ENCODE results near the gene SMIM31. TPM values are rescaled to one million over a fixed set of nuclear protein-coding genes. Genes with fewer than 3 reads are reported as not detected.

SMIM31 gene
- total and polyA plus RNA-seq, 2 experiments from 2014 or later = not detected

DNA sequence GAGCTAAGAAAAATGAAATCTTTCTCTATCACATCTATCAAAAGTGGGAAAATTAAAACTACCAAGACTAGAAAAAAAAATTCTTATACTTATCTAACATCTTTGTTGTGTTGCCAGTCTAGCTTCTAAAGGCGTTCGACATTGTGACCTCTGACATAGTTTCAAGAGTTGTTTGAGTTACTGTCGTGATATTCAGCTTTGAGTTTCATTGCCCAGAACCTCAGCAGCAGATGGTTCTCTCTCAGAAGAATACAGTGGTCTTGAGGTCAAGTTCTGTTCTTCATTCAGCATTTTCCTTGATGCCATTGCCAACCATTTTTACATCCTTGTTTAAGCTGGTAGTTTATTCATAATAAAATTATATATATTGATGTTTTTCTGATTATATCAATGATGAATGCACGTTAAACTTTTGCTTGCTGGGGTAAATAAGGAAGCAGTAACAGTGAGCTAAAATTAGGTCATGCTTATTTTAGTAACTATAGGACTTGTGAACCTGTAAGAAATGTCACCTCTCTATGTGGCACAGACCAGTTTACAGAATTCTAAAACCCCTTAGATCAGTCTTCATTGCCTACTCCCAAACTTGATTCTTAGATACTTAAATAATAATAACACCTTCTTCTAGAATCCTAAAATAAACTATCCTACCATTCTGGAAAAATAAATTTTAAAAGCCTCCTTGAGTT lies 23.1 kb upstream of the SMIM31 start:
- H3K4me3 ChIP-seq = no peak overlapping the region
- peak overlapping the region; percentile 9 for H3K27ac ChIP-seq
- TF ChIP-seq, protein P1, sequence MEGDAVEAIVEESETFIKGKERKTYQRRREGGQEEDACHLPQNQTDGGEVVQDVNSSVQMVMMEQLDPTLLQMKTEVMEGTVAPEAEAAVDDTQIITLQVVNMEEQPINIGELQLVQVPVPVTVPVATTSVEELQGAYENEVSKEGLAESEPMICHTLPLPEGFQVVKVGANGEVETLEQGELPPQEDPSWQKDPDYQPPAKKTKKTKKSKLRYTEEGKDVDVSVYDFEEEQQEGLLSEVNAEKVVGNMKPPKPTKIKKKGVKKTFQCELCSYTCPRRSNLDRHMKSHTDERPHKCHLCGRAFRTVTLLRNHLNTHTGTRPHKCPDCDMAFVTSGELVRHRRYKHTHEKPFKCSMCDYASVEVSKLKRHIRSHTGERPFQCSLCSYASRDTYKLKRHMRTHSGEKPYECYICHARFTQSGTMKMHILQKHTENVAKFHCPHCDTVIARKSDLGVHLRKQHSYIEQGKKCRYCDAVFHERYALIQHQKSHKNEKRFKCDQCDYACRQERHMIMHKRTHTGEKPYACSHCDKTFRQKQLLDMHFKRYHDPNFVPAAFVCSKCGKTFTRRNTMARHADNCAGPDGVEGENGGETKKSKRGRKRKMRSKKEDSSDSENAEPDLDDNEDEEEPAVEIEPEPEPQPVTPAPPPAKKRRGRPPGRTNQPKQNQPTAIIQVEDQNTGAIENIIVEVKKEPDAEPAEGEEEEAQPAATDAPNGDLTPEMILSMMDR (IDR thresholded peaks at IDR 0.05; ENCODE audit: low read depth, low read length) = no peak
- H3K27me3 ChIP-seq = no peaks in the 10 kb centered on the region
- H3K4me1 ChIP-seq (ENCODE audit: low read depth) = peaks cover 13% of the 10 kb centered on the region
- H3K9me3 ChIP-seq (ENCODE audit: low read depth) = no peaks in the 10 kb centered on the region
- no peaks in the 10 kb centered on the region for H3K36me3 ChIP-seq
- DNase-seq (ENCODE audit: low read depth in 1 of 2, low spot score in 1 of 2) = no peak

DNA sequence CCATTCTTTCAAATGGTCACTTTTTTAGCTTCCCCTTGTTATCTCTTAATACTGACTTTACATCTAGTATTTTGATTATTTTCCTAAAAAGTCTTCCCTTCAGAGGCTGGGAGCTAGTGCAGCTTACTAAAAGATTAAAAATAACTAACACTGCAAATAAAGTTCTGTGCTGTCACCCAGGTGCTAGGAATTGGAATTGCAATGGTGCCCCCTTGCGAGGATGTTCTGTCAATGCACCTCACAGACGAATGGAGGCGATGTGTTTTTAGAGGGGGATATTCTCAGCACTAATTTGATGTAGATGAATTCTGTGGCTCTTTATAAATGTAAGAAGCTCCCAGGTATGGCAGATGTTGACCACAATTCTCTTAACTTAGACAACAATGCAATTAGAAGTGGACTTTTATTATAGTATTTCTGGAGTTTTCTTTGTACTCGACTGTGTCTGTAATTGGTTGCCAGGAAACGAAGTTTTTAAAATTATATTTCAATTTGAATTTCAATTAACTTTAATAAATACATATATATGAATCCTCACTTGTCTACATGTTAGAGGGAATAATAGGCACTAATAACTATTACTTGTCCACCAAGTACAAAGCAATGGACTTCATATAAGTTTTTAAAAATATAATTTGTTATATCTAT lies 22.0 kb upstream of the SMIM31 start:
- TF ChIP-seq, protein P1 (IDR thresholded peaks at IDR 0.05; ENCODE audit: low read depth, low read length) = peak; percentile 87
- no peak overlapping the region for H3K27ac ChIP-seq
- peak; percentile 51 to 67 for DNase-seq (ENCODE audit: low read depth in 1 of 2, low spot score in 1 of 2)
- H3K36me3 ChIP-seq = no peaks in the 10 kb centered on the region
- no peak overlapping the region for H3K4me3 ChIP-seq
- no peaks in the 10 kb centered on the region for H3K27me3 ChIP-seq
- H3K9me3 ChIP-seq (ENCODE audit: low read depth) = no peaks in the 10 kb centered on the region
- H3K4me1 ChIP-seq (ENCODE audit: low read depth) = peaks cover 13% of the 10 kb centered on the region

DNA sequence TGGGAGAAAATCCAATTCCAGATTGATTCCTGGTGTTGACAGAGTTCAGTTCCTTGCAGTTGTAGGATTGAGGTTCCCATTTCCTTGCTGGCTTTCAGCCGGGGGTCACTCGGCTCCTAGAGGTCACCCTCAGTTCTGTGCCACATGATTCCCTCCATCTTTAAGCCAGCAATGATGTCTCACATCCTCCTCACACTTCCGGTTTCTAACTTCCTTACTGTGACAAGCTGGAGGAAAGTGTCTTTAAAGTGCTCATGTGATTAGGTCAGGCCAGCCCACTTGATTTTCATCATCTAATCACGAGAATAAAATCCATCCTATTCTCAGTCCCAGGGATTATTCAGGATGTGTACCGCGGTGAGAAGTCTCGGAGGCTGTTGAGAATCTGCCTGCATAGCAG lies 19.4 kb upstream of the SMIM31 start:
- no peaks in the 10 kb centered on the region for H3K36me3 ChIP-seq
- TF ChIP-seq, protein P1 (IDR thresholded peaks at IDR 0.05; ENCODE audit: low read depth, low read length) = no peak
- H3K4me1 ChIP-seq (ENCODE audit: low read depth) = peaks cover 13% of the 10 kb centered on the region
- no peak overlapping the region for H3K4me3 ChIP-seq
- no peaks in the 10 kb centered on the region for H3K9me3 ChIP-seq (ENCODE audit: low read depth)
- no peaks in the 10 kb centered on the region for H3K27me3 ChIP-seq
- H3K27ac ChIP-seq = no peak overlapping the region
- no peak for DNase-seq (ENCODE audit: low read depth in 1 of 2, low spot score in 1 of 2)

DNA sequence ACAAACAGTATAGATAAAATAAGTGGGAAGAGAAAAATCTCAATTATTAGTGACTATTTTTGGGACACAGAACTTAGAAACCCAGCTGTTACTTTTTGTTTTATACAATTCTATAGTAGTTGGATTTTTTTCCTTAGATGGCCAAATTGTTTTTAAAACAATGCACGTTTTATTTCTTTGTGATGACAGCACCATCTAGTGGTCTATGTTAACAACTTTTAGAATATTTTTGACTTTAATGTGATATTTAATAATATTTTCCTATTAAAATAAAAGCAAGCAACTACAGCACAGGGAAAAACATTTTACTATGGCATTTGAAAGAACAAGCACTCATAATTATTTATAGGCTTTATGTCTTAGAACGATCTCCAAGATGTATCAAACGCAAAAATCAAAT lies 5.6 kb upstream of the SMIM31 start:
- Histone ChIP-seq H3K27me3 (no peaks in the 10 kb centered on the region), H3K9me3 (ENCODE audit: low read depth) (no peaks in the 10 kb centered on the region), H3K4me3 (no peak overlapping the region), H3K27ac (no peak overlapping the region), H3K4me1 (ENCODE audit: low read depth) (no peaks in the 10 kb centered on the region), H3K36me3 (no peaks in the 10 kb centered on the region)
- peak; percentile 8 to 42 for DNase-seq (ENCODE audit: low read depth in 1 of 2, low spot score in 1 of 2)
- TF ChIP-seq, protein P1 (IDR thresholded peaks at IDR 0.05; ENCODE audit: low read depth, low read length) = peak; percentile 30

DNA sequence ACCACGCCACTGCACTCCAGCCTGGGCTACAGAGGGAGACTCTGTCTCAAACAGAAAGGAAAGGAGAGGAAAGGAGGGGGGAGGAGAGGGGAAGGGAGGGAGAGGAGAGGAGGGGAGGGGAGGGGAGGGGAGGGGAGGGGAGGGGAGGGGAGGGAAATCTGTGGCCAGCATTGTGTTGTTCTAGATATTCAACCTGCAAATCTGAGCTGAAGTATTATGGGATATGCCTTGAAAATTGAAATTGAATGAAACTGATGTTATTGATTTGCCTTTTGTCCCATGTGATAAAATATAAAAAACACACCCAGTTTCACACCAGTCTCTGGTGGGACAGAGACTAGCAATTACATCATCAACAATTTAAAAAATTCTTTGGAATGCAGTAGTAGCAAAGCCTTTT lies 1.5 kb downstream of the SMIM31 start:
- no peaks in the 10 kb centered on the region for H3K36me3 ChIP-seq
- DNase-seq (ENCODE audit: low read depth in 1 of 2, low spot score in 1 of 2) = no peak
- TF ChIP-seq, protein P1 (IDR thresholded peaks at IDR 0.05; ENCODE audit: low read depth, low read length) = no peak

More for the DNA sequence above, 1.5 kb downstream of the SMIM31 start:
- Histone ChIP-seq H3K4me3 (no peak overlapping the region), H3K4me1 (ENCODE audit: low read depth) (no peaks in the 10 kb centered on the region), H3K9me3 (ENCODE audit: low read depth) (no peaks in the 10 kb centered on the region), H3K27ac (no peak overlapping the region), H3K27me3 (no peaks in the 10 kb centered on the region)

All from cardiac muscle cell (in vitro differentiated cells and primary cell).